Endothelial cell of umbilical vein (primary cell): Measurements from ENCODE around the gene MACROD2. TPM values are rescaled to one million over a fixed set of nuclear protein-coding genes. Genes with fewer than 3 reads are reported as not detected.

Experiments
- BruUV-seq: library from RNA; stranded (reverse); fragments of 400-500 nt; replicated peaks from 2 replicates; lab custom pipeline; 2021; lab: Mats Ljungman, UMichigan
- CTCF ChIA-PET: fragments of 300-600, 350-600 bp; sonication (Branson Sonifier 250); formaldehyde crosslinking; loops from one replicate; lab custom pipeline; 2021; ENCODE audit warnings: antibody characterized with exemption, inconsistent platforms; lab: Charles Lee
- POLR2A ChIA-PET: fragments of 300-600, 350-600 bp; sonication (Branson Sonifier 250); formaldehyde crosslinking; loops from one replicate; lab custom pipeline; 2021; ENCODE audit warnings: antibody characterized with exemption, inconsistent platforms; lab: Charles Lee
- DNase-seq: peaks from one replicate; pipeline ENCODE4 v3.0.0-alpha.2; 2011; ENCODE audit warnings: low read depth, low spot score
- FAIRE-seq: peaks from 2 replicates; lab custom pipeline; 2011; peaks lifted over from hg19 to GRCh38; lab: Jason Lieb, UNC
- H2AFZ ChIP-seq: 2 replicates; pipeline ENCODE4 v1.6.0; 2012; ENCODE audit warnings: low read depth, low read length, control low read depth, inconsistent platforms
- H3K27ac ChIP-seq: 2 replicates; pipeline ENCODE4 v1.5.1; 2011; ENCODE audit warnings: low read depth, mild to moderate bottlenecking, control low read depth, low read length, moderate library complexity; ENCODE audit not compliant: insufficient read depth
- H3K27me3 ChIP-seq, 2 experiments: 2 replicates each; pipeline versions ENCODE4 v1.6.0 to v1.6.1; 2011; ENCODE audit warnings: low read length in 2 of 2, mixed read lengths in 1 of 2; ENCODE audit not compliant: control insufficient read depth in 2 of 2, insufficient read depth in 2 of 2
- H3K36me3 ChIP-seq, 2 experiments: 2 replicates in 1 of 2; 3 replicates in 1 of 2; pipeline ENCODE4 v1.5.1; 2011; ENCODE audit warnings: low read length in 2 of 2, mild to moderate bottlenecking in 1 of 2, moderate library complexity in 1 of 2; ENCODE audit not compliant: control insufficient read depth in 2 of 2, insufficient read depth in 2 of 2; ENCODE audit errors: extremely low read depth in 1 of 2
- H3K4me1 ChIP-seq: 3 replicates; pipeline ENCODE4 v1.5.1; 2011; ENCODE audit warnings: mild to moderate bottlenecking, low read length; ENCODE audit not compliant: control insufficient read depth, insufficient read depth; ENCODE audit errors: extremely low read depth
- H3K4me2 ChIP-seq: 2 replicates; pipeline ENCODE4 v1.6.1; 2011; ENCODE audit warnings: low read length, control low read depth, mixed read lengths; ENCODE audit not compliant: insufficient read depth
- H3K4me3 ChIP-seq, 3 experiments: fragments of 200-600 bp in 1 of 3; sonication (generic), shearing (Covaris generic) in 1 of 3; replicated peaks in 1 of 3; 2 replicates each; pipeline ENCODE4 v1.5.1; 2011 to 2016; ENCODE audit warnings: control low read depth in 3 of 3, low read length in 3 of 3, mild to moderate bottlenecking in 2 of 3, inconsistent platforms in 1 of 3, low read depth in 1 of 3, moderate library complexity in 1 of 3; ENCODE audit not compliant: insufficient read depth in 1 of 3
- H3K79me2 ChIP-seq: 2 replicates; pipeline ENCODE4 v1.6.0; 2012; ENCODE audit warnings: low read length, inconsistent platforms; ENCODE audit not compliant: control insufficient read depth, insufficient read depth
- H3K9ac ChIP-seq: replicated peaks from 2 replicates; pipeline ENCODE3; 2011; ENCODE audit warnings: low read length, control low read depth; ENCODE audit not compliant: insufficient read depth; ENCODE audit errors: extremely low read depth
- H3K9me1 ChIP-seq: replicated peaks from 3 replicates; pipeline ENCODE4 v1.6.0; 2011; ENCODE audit warnings: mild to moderate bottlenecking, low read length; ENCODE audit not compliant: control insufficient read depth, insufficient read depth; ENCODE audit errors: extremely low read depth
- H3K9me3 ChIP-seq: replicated peaks from 2 replicates; pipeline ENCODE4 v1.5.1; 2012; ENCODE audit warnings: low read length, inconsistent platforms; ENCODE audit not compliant: control insufficient read depth, insufficient read depth
- H4K20me1 ChIP-seq: replicated peaks from 2 replicates; pipeline ENCODE3; 2011; ENCODE audit warnings: mild to moderate bottlenecking, low read length; ENCODE audit not compliant: control insufficient read depth, insufficient read depth; ENCODE audit errors: extremely low read depth
- EZH2 ChIP-seq: IDR thresholded peaks from 2 replicates; pipeline ENCODE4 v1.6.1; 2012; ENCODE audit warnings: borderline replicate concordance, low read depth, mild to moderate bottlenecking, moderate library complexity, low read length, inconsistent platforms; ENCODE audit not compliant: severe bottlenecking
- FOS ChIP-seq: IDR thresholded peaks from 2 replicates; pipeline ENCODE4 v1.6.1; 2011; ENCODE audit warnings: mild to moderate bottlenecking, low read length, moderate library complexity, borderline replicate concordance; ENCODE audit not compliant: insufficient read depth
- GATA2 ChIP-seq: IDR thresholded peaks from 2 replicates; pipeline ENCODE4 v1.7.0; 2011; ENCODE audit warnings: low read depth, mild to moderate bottlenecking, moderate library complexity, mixed read lengths, low read length; ENCODE audit not compliant: insufficient read length, insufficient read depth
- JUN ChIP-seq: IDR thresholded peaks from 2 replicates; pipeline ENCODE4 v1.6.1; 2011; ENCODE audit warnings: borderline replicate concordance, low read depth; ENCODE audit not compliant: insufficient read length, insufficient read depth
- MYC ChIP-seq: IDR thresholded peaks from one replicate; pipeline ENCODE4 v1.6.1; 2011; ENCODE audit warnings: mild to moderate bottlenecking, low read depth, low read length
- POLR2A ChIP-seq: IDR thresholded peaks from 2 replicates; pipeline ENCODE4 v1.6.1; 2012; ENCODE audit warnings: low read depth, mild to moderate bottlenecking, control low read depth, low read length
- POLR2AphosphoS5 ChIP-seq: IDR thresholded peaks from 2 replicates; pipeline ENCODE4 v1.6.1; 2012; ENCODE audit warnings: low read depth, mild to moderate bottlenecking, control low read depth, low read length, moderate library complexity; ENCODE audit not compliant: insufficient read depth
- dilution Hi-C: fragments of 300-500 bp; cut with MboI; formaldehyde crosslinking; loops from one replicate; pipeline ENCODE4 v1.15.0; 2019; ENCODE audit warnings: low sequenced_read_pairs; ENCODE audit not compliant: extremely low pct_ligation_motif_present
- intact Hi-C: fragments of 100-400 bp; cut with micrococcal nuclease; formaldehyde crosslinking; loops from one replicate; pipeline ENCODE4 v1.10.0; 2022
- polyA plus RNA-seq, 4 experiments: library from polyadenylated mRNA; depleted of rRNA in 3 of 4; stranded (reverse) in 3 of 4; unstranded in 1 of 4; fragments of >200 nt; gene quantifications; 2 replicates each; pipeline versions ENCODE4 v1.2.1 to v1.2.3, GENCODE V29; 2011 to 2012; ENCODE audit warnings: missing spikeins in 1 of 4
- total RNA-seq: library from RNA; stranded (reverse); gene quantifications from 2 replicates; pipeline ENCODE4 v1.2.3, GENCODE V29; 2021
- TF ChIP-seq, protein P1 (sequence below), 2 donors: IDR thresholded peaks; 1 replicate in 1 of 2; 2 replicates in 1 of 2; pipeline ENCODE4 v1.5.1; 2011; ENCODE audit warnings: low read length in 2 of 2, mild to moderate bottlenecking in 2 of 2, moderate library complexity in 2 of 2, control low read depth in 1 of 2, inconsistent platforms in 1 of 2, low read depth in 1 of 2; ENCODE audit not compliant: insufficient read depth in 1 of 2; ENCODE audit errors: extremely low read depth in 1 of 2
- TF ChIP-seq, protein P2 (sequence below): IDR thresholded peaks from 2 replicates; pipeline ENCODE4 v1.6.1; 2011; ENCODE audit not compliant: insufficient read depth, insufficient read length

MACROD2 gene
- total and polyA plus RNA-seq, 2 donors (not counting 3 experiments of a cell fraction or from before 2014, with no cell fraction given) = 0.11 to 0.73 TPM

DNA sequence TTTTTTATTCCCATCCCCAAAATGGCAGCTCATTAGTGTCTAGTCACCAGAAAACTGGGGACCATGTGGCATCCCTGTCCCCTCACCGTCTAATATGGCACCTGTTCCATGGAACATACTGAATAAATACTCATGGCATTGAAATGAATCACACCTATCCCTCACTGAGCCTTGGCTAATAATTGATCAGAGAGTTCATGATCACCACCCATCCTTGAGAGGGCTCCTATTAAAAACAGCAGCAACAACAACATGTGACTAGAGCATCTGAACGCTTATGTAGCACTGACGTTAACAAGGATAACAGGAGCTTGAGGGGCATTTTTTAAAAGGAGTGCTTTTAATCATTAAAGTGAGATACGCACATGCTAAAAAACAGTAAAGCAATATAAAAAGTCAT is 1453.7 kb downstream of the MACROD2 start:
- no peaks in the 10 kb centered on the region for H4K20me1 ChIP-seq
- CTCF ChIA-PET = no interaction called here
- no peak for DNase-seq
- POLR2A ChIA-PET = no interaction called here
- no peak overlapping the region for H3K9ac ChIP-seq
- H3K9me1 ChIP-seq = no peaks in the 10 kb centered on the region
- no peak overlapping the region for H3K4me3 ChIP-seq
- H3K27ac ChIP-seq = no peak overlapping the region
- no peaks in the 10 kb centered on the region for H3K79me2 ChIP-seq
- no peak overlapping the region for H3K4me2 ChIP-seq
- intact Hi-C loops = no loop called here
- dilution Hi-C loops = no loop called here
- no peak overlapping the region for H2AFZ ChIP-seq
- H3K36me3 ChIP-seq = no peaks in the 10 kb centered on the region
- H3K4me1 ChIP-seq = no peaks in the 10 kb centered on the region
- FAIRE-seq = no peak
- TF ChIP-seq, protein P1, sequence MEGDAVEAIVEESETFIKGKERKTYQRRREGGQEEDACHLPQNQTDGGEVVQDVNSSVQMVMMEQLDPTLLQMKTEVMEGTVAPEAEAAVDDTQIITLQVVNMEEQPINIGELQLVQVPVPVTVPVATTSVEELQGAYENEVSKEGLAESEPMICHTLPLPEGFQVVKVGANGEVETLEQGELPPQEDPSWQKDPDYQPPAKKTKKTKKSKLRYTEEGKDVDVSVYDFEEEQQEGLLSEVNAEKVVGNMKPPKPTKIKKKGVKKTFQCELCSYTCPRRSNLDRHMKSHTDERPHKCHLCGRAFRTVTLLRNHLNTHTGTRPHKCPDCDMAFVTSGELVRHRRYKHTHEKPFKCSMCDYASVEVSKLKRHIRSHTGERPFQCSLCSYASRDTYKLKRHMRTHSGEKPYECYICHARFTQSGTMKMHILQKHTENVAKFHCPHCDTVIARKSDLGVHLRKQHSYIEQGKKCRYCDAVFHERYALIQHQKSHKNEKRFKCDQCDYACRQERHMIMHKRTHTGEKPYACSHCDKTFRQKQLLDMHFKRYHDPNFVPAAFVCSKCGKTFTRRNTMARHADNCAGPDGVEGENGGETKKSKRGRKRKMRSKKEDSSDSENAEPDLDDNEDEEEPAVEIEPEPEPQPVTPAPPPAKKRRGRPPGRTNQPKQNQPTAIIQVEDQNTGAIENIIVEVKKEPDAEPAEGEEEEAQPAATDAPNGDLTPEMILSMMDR (IDR thresholded peaks at IDR 0.05; ENCODE audit: extremely low read depth in 1 of 2, insufficient read depth in 1 of 2, low read depth in 1 of 2, low read length in 2 of 2) = no peak
- TF ChIP-seq, protein P2, sequence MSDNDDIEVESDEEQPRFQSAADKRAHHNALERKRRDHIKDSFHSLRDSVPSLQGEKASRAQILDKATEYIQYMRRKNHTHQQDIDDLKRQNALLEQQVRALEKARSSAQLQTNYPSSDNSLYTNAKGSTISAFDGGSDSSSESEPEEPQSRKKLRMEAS = no peak
- TF ChIP-seq POLR2AphosphoS5 = no peak
- no peak for TF ChIP-seq MYC
- no peak for TF ChIP-seq EZH2
- TF ChIP-seq POLR2A = no peak
- TF ChIP-seq GATA2 = no peak
- TF ChIP-seq JUN = no peak
- no peak for TF ChIP-seq FOS
- H3K9me3 ChIP-seq = no peaks in the 10 kb centered on the region
- H3K27me3 ChIP-seq = no peaks in the 10 kb centered on the region
- BruUV-seq = no TSS peak
